HG03378 (cell line): Measurements from ENCODE around the gene AGPS.

Source experiments
- ATAC-seq: cut with Tn5 transposase; IDR thresholded peaks from one replicate; pipeline ENCODE4 v1.9.1; 2021; ENCODE audit warnings: mild to moderate bottlenecking, moderate library complexity; ENCODE audit not compliant: unreplicated experiment

Gene AGPS

GRCh38 chr2:177582000-177582399 lies 189.4 kb downstream of the AGPS start:
- no peak for ATAC-seq

DNA sequence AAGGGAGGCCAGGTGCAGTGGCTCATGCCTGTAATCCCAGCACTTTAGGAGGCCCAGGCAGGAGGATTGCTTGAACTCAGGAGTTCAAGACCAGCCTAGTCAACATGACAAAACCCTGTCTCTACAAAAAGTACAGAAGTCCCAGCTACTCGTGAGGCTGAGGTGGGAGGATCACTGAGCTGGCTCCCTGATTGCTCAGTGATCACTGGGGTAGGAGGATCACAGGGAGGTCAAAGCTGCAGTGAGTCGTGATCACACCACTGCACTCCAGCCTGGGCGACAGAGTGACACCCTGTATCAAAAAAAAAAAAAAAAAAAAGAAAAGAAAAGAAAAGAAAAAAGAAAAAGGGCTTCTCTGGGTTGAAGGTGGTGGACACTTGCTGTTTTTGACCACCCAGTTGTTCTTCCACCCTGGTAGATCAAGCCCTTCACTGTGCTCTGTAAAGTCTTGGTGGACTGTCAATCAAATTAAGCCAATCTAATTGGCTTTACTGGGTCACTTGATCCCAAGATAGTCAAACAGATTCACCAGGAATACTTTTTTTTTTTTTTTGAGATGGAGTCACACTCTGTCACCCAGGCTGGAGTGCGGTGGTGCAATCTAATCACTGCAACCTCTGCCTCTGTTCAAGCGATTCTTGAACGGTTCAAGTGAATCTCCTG lies 191.6 kb downstream of the AGPS start:
- ATAC-seq = no peak

DNA sequence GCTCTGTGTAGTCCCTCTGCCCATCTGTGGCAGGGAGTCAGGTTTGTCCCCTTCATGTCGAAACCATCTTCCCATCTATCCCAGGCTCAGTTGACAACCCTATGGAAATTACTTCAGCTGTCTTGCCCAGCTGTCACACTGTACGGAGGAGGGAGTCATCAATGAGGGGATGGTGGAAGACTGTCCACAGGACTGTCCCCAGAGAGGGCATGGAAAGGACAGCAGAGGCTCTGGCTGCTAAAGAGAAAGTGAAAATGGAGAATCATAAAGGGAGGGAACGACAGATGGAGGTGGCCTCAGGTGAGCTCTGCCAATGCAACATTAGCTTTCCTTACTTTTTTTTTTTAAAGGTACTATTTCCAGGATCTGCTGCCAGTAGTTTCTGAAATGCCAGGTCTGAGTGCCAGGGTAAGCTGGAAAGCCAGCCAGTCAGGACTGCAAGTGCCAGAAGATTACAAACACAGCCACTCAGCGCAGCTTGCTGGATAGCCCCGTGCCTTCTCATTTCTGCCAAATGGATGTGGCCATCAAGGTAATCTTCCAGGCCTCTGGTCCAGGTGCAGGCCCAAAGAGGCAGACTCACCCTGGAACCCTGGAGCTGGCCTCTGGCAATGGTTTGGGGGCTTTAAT lies 192.8 kb downstream of the AGPS start:
- no peak for ATAC-seq

DNA sequence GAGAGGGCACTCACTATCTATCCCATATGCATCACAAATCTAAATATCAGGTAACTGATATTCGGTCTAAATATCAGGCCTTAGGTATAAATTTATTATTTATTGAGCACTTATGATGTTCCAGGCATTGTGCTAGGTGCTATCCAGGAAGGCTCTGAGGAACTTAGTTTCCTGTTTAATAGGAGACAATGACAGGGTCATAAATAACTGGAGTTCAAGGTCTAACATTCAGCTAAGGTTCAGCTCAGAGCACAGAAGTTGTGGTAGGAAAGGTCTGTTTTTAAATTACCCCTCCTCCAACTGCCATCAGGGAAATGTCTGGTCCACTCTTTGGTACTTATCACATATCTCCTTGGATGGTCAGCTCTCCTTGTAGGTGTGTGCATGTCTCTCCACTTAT lies 193.6 kb downstream of the AGPS start:
- ATAC-seq = no peak

DNA sequence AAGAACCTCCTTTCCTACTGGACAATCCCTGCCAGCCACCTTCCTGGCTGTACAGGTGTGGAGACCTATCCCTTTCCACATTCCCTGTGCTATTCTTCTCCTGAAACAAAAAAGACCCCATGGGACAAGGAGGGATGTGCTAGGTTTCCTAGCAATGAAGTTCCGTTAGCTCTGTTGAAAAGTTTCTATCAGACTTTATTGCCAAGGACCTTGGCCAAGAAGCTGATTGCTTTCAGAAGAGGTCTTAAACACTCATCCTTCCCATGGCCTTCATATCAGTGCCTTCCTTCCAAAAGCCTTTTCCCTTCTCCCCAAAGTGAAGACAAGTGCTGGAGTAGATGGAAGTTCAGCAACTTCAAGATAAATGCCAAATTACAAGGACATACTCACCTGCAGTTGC lies 194.8 kb downstream of the AGPS start:
- ATAC-seq = no peak

GRCh38 chr2:177588671-177589070 lies 196.1 kb downstream of the AGPS start:
- no peak for ATAC-seq

DNA sequence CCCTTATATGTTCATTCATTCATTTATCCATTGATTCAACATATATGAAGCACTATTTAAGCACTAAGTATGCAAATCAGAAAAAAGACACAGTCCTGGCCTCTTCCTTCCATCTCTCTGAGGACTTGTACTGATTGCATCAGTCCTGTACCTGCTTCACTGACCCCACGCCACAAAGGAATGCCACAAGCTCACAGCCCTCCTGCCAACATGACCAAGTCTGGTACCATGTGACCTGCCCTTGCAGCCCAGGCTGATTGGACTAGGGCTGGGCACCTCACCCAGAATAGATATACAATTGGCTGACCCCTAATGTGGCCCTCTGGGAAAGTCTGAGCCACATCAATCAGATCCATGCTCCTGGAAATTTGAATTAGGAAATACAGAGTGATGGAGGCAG lies 196.6 kb downstream of the AGPS start:
- ATAC-seq = no peak

GRCh38 chr2:177592397-177592796 lies 199.8 kb downstream of the AGPS start:
- no peak for ATAC-seq

GRCh38 chr2:177592945-177593344 lies 200.4 kb downstream of the AGPS start:
- no peak for ATAC-seq

DNA sequence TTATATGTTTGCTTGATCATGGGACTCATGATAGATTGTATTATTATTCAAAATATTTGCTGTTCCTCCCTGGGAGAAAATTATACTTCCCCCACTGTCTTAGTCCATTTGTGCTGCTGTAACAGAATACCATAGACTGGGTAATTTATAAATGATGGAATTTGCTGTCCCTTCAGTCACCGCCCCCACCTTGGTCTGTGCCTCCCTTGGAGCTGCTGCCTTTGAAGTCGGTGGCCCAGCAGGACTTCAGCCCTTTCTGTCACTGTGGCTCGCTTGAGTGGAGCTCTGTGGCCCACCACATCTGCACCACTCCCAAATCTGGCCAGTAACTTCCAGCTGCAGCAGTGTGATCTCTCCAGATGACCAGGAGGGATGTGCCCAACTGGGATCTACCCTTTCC lies 200.8 kb downstream of the AGPS start:
- no peak for ATAC-seq
